ENCODE measurements around the gene NANOG.
"Not testable (repeated sequence)": the region's sequence is repeated elsewhere in the genome, so short reads cannot be mapped to it uniquely, and the experiment has no call there.

- TF ChIP-seq POLR2A, CTCF (IDR thresholded peaks at IDR 0.05): not testable (repeated sequence)
These were observed 53.2 kb downstream of the NANOG start for GRCh38 chr12:7842444-7842843.

All from suprapubic skin (tissue), 3 donors.